ENCODE measurements around the gene HOXA10. TPM values are rescaled to one million over a fixed set of nuclear protein-coding genes. Genes with fewer than 3 reads are reported as not detected.

Gene HOXA10
- total and polyA plus RNA-seq, 4 donors, result 0.21 to 0.29 (median 0.26) TPM; not detected in 1

- H3K4me3 ChIP-seq, result no peak overlapping the region
- TF ChIP-seq, protein P1, sequence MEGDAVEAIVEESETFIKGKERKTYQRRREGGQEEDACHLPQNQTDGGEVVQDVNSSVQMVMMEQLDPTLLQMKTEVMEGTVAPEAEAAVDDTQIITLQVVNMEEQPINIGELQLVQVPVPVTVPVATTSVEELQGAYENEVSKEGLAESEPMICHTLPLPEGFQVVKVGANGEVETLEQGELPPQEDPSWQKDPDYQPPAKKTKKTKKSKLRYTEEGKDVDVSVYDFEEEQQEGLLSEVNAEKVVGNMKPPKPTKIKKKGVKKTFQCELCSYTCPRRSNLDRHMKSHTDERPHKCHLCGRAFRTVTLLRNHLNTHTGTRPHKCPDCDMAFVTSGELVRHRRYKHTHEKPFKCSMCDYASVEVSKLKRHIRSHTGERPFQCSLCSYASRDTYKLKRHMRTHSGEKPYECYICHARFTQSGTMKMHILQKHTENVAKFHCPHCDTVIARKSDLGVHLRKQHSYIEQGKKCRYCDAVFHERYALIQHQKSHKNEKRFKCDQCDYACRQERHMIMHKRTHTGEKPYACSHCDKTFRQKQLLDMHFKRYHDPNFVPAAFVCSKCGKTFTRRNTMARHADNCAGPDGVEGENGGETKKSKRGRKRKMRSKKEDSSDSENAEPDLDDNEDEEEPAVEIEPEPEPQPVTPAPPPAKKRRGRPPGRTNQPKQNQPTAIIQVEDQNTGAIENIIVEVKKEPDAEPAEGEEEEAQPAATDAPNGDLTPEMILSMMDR (IDR thresholded peaks at IDR 0.05; ENCODE audit: control extremely low read depth, extremely low read depth), result no peak
- H3K27me3 ChIP-seq (ENCODE audit: control insufficient read depth in 3 of 3, insufficient read depth in 3 of 3, low read length in 2 of 3), result peaks cover 0 to 58% (median 14%) of the 10 kb centered on the region in 3 donors
Measured at GRCh38 chr7:27137640-27138315, 36.3 kb downstream of the HOXA10 start.

DNA sequence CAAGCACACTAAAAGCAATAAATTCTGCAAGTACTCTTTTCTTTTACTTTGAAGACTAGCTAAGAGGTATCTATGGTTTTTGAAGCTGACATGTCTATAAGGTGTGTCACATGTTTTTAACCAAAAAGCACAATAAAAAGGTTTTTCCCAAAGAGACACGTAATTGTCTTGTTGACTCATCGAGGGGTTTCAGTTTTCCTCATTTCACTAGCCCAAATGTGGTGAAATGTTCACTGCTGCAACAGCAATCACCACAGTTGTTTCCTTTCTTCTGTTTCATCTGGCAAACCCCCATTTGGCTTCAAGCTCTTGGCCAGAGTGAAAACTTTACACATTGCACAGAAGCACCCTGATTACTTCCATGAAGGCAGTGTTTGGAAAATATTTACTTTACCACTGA lies 39.7 kb downstream of the HOXA10 start:
- Histone ChIP-seq H3K27ac (ENCODE audit: low read depth in 1 of 2, low read length in 1 of 2) (no peak overlapping the region), H3K36me3 (ENCODE audit: control insufficient read depth in 4 of 4, insufficient read depth in 4 of 4, low read length in 4 of 4) (peaks cover 0 to 23% (median under 1%) of the 10 kb centered on the region in 4 donors), H3K9me3 (ENCODE audit: control insufficient read depth in 4 of 4, insufficient read depth in 3 of 4, low read length in 3 of 4) (no peaks in the 10 kb centered on the region), H3K9ac (ENCODE audit: insufficient read depth in 1 of 2, low read length in 2 of 2) (peak overlapping the region in 1 of 2 donors; percentile 98), H3K4me3 (no peak overlapping the region), H3K27me3 (ENCODE audit: control insufficient read depth in 3 of 3, insufficient read depth in 3 of 3, low read length in 2 of 3) (peaks cover 0 to 52% (median 16%) of the 10 kb centered on the region in 3 donors), H3K4me1 (ENCODE audit: control insufficient read depth in 5 of 5, insufficient read depth in 5 of 5, low read length in 5 of 5) (peaks cover 4 to 84% (median 7%) of the 10 kb centered on the region in 5 donors)
- WGBS, 2 donors, result 8 to 17% methylated on average over 2 of the region's 2 CpGs
- TF ChIP-seq, protein P1 (IDR thresholded peaks at IDR 0.05; ENCODE audit: control extremely low read depth, extremely low read depth), result no peak
- peak in 2 of 3 donors; percentile 63 to 96 for DNase-seq
- ATAC-seq (ENCODE audit: insufficient read depth, low FRiP score), result no peak

More at GRCh38 chr7:27137640-27138315, 36.3 kb downstream of the HOXA10 start:
- ATAC-seq (ENCODE audit: insufficient read depth, low FRiP score) (no peak), DNase-seq (peak in 1 of 3 donors; percentile 63)
- Histone ChIP-seq H3K36me3 (ENCODE audit: control insufficient read depth in 4 of 4, insufficient read depth in 4 of 4, low read length in 4 of 4) (peaks cover 0 to 31% (median 15%) of the 10 kb centered on the region in 4 donors), H3K27ac (ENCODE audit: low read depth in 1 of 2, low read length in 1 of 2) (no peak overlapping the region), H3K9ac (ENCODE audit: insufficient read depth in 1 of 2, low read length in 2 of 2) (peak overlapping the region; percentile 82 to 98), H3K9me3 (ENCODE audit: control insufficient read depth in 4 of 4, insufficient read depth in 3 of 4, low read length in 3 of 4) (no peaks in the 10 kb centered on the region), H3K4me1 (ENCODE audit: control insufficient read depth in 5 of 5, insufficient read depth in 5 of 5, low read length in 5 of 5) (peaks cover 0 to 72% (median 7%) of the 10 kb centered on the region in 5 donors)
- 40 to 82% methylated on average over 2 of the region's 2 CpGs for WGBS, 2 donors

DNA sequence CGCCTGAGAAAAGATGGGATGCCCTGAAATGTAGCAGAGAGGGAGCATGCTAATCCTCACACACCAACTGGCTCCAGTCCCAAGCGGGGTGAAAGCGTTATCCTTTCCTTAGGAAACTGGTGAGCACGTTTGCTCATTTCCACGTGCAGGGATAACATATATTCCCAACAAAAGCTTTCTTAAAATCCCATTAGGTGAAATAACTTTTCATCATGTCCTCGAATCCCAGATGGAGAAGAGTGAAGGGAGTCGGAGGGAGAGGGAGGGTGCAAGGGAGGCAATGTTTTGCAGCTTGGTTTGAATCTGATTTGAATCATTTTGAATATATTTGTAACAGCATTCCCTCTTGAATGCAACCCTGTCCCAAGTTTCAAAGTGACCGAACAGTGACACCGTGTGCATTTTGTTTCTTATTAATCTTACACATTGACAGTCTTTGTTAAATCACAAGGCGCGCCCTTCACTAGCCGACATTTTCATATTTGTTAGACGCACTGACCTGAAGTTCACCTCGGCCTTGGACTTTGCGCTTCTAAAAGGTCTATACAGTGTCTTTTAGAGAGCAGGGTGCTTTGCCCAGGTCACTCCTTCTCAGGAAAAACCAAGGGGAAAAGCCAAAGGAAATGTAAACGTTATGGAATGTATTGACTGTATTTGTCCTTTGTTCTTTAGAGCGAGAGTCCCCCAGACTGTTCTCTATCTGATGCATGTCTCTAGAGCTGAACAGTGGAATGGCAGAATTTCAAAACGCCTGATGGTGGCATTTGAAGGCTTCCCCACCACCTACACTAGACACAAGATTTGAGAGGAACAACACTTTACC lies 40.5 kb downstream of the HOXA10 start:
- no peak overlapping the region for H3K4me3 ChIP-seq
- TF ChIP-seq, protein P1 (IDR thresholded peaks at IDR 0.05; ENCODE audit: control extremely low read depth, extremely low read depth), result no peak
- H3K9me3 ChIP-seq (ENCODE audit: control insufficient read depth in 4 of 4, insufficient read depth in 3 of 4, low read length in 3 of 4), result no peaks in the 10 kb centered on the region
- H3K4me1 ChIP-seq (ENCODE audit: control insufficient read depth in 5 of 5, insufficient read depth in 5 of 5, low read length in 5 of 5), result peaks cover 4 to 86% (median 7%) of the 10 kb centered on the region in 5 donors
- peaks cover 0 to 60% (median 16%) of the 10 kb centered on the region in 3 donors for H3K27me3 ChIP-seq (ENCODE audit: control insufficient read depth in 3 of 3, insufficient read depth in 3 of 3, low read length in 2 of 3)
- H3K9ac ChIP-seq (ENCODE audit: insufficient read depth in 1 of 2, low read length in 2 of 2), result peak overlapping the region in 1 of 2 donors; percentile 98
- ATAC-seq (ENCODE audit: insufficient read depth, low FRiP score), result no peak
- 42 to 66% methylated on average over 18 of the region's 18 CpGs for WGBS, 2 donors
- DNase-seq, result peak in 2 of 3 donors; percentile 49 to 80
- peaks cover 0 to 28% (median 4%) of the 10 kb centered on the region in 4 donors for H3K36me3 ChIP-seq (ENCODE audit: control insufficient read depth in 4 of 4, insufficient read depth in 4 of 4, low read length in 4 of 4)
- peak overlapping the region in 1 of 2 donors; percentile 58 for H3K27ac ChIP-seq (ENCODE audit: low read depth in 1 of 2, low read length in 1 of 2)

Data from lung (tissue), 12 donors.